ENCODE measurements around the gene MCCC1.

DNA sequence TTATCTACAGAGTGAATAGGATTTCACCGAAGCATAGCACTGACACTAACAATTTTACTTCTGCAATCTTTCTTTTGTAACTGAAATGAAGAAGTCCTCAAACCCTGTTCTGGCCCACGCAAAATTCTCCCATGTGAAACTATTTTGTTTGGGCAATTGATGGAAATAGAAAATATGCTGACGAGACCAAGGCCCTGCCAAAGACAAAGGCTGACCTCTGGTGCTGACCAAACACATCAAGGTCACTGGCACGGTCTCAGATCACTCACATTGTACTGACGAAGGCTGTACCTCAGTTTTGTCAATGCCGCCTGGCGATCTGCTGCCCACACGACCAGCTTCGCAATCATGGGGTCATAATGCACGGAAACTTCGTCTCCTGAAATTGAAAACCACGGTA, 60.5 kb downstream of the MCCC1 start:
- no peak for TF ChIP-seq GABPA (IDR thresholded peaks at IDR 0.05; ENCODE audit: low read depth)
- no peak for TF ChIP-seq EZH2 (IDR thresholded peaks at IDR 0.05; ENCODE audit: borderline replicate concordance, control insufficient read depth, low read depth, low read length)
- TF ChIP-seq, protein P1, sequence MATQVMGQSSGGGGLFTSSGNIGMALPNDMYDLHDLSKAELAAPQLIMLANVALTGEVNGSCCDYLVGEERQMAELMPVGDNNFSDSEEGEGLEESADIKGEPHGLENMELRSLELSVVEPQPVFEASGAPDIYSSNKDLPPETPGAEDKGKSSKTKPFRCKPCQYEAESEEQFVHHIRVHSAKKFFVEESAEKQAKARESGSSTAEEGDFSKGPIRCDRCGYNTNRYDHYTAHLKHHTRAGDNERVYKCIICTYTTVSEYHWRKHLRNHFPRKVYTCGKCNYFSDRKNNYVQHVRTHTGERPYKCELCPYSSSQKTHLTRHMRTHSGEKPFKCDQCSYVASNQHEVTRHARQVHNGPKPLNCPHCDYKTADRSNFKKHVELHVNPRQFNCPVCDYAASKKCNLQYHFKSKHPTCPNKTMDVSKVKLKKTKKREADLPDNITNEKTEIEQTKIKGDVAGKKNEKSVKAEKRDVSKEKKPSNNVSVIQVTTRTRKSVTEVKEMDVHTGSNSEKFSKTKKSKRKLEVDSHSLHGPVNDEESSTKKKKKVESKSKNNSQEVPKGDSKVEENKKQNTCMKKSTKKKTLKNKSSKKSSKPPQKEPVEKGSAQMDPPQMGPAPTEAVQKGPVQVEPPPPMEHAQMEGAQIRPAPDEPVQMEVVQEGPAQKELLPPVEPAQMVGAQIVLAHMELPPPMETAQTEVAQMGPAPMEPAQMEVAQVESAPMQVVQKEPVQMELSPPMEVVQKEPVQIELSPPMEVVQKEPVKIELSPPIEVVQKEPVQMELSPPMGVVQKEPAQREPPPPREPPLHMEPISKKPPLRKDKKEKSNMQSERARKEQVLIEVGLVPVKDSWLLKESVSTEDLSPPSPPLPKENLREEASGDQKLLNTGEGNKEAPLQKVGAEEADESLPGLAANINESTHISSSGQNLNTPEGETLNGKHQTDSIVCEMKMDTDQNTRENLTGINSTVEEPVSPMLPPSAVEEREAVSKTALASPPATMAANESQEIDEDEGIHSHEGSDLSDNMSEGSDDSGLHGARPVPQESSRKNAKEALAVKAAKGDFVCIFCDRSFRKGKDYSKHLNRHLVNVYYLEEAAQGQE (IDR thresholded peaks at IDR 0.05; ENCODE audit: low read depth, low read length), result no peak
- TF ChIP-seq SREBF1 (IDR thresholded peaks at IDR 0.05; ENCODE audit: low read length), result no peak
- TF ChIP-seq, protein P2, sequence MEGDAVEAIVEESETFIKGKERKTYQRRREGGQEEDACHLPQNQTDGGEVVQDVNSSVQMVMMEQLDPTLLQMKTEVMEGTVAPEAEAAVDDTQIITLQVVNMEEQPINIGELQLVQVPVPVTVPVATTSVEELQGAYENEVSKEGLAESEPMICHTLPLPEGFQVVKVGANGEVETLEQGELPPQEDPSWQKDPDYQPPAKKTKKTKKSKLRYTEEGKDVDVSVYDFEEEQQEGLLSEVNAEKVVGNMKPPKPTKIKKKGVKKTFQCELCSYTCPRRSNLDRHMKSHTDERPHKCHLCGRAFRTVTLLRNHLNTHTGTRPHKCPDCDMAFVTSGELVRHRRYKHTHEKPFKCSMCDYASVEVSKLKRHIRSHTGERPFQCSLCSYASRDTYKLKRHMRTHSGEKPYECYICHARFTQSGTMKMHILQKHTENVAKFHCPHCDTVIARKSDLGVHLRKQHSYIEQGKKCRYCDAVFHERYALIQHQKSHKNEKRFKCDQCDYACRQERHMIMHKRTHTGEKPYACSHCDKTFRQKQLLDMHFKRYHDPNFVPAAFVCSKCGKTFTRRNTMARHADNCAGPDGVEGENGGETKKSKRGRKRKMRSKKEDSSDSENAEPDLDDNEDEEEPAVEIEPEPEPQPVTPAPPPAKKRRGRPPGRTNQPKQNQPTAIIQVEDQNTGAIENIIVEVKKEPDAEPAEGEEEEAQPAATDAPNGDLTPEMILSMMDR (IDR thresholded peaks at IDR 0.05 in 2 of 3, conservative IDR thresholded peaks at IDR 0.05 in 1 of 3; ENCODE audit: control insufficient read depth in 2 of 3, extremely low read depth in 1 of 3, insufficient read depth in 1 of 3, low read depth in 3 of 3, low read length in 3 of 3), result no peak
- no peak for TF ChIP-seq PAX5 (IDR thresholded peaks at IDR 0.05; ENCODE audit: borderline replicate concordance, low read depth, low read length)
- TF ChIP-seq NBN (IDR thresholded peaks at IDR 0.05), result no peak
- TF ChIP-seq, protein P3, sequence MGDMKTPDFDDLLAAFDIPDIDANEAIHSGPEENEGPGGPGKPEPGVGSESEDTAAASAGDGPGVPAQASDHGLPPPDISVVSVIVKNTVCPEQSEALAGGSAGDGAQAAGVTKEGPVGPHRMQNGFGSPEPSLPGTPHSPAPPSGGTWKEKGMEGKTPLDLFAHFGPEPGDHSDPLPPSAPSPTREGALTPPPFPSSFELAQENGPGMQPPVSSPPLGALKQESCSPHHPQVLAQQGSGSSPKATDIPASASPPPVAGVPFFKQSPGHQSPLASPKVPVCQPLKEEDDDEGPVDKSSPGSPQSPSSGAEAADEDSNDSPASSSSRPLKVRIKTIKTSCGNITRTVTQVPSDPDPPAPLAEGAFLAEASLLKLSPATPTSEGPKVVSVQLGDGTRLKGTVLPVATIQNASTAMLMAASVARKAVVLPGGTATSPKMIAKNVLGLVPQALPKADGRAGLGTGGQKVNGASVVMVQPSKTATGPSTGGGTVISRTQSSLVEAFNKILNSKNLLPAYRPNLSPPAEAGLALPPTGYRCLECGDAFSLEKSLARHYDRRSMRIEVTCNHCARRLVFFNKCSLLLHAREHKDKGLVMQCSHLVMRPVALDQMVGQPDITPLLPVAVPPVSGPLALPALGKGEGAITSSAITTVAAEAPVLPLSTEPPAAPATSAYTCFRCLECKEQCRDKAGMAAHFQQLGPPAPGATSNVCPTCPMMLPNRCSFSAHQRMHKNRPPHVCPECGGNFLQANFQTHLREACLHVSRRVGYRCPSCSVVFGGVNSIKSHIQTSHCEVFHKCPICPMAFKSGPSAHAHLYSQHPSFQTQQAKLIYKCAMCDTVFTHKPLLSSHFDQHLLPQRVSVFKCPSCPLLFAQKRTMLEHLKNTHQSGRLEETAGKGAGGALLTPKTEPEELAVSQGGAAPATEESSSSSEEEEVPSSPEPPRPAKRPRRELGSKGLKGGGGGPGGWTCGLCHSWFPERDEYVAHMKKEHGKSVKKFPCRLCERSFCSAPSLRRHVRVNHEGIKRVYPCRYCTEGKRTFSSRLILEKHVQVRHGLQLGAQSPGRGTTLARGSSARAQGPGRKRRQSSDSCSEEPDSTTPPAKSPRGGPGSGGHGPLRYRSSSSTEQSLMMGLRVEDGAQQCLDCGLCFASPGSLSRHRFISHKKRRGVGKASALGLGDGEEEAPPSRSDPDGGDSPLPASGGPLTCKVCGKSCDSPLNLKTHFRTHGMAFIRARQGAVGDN (IDR thresholded peaks at IDR 0.05), result no peak
- TF ChIP-seq, protein P4, sequence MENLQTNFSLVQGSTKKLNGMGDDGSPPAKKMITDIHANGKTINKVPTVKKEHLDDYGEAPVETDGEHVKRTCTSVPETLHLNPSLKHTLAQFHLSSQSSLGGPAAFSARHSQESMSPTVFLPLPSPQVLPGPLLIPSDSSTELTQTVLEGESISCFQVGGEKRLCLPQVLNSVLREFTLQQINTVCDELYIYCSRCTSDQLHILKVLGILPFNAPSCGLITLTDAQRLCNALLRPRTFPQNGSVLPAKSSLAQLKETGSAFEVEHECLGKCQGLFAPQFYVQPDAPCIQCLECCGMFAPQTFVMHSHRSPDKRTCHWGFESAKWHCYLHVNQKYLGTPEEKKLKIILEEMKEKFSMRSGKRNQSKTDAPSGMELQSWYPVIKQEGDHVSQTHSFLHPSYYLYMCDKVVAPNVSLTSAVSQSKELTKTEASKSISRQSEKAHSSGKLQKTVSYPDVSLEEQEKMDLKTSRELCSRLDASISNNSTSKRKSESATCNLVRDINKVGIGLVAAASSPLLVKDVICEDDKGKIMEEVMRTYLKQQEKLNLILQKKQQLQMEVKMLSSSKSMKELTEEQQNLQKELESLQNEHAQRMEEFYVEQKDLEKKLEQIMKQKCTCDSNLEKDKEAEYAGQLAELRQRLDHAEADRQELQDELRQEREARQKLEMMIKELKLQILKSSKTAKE (IDR thresholded peaks at IDR 0.05; ENCODE audit: low read depth, poor library complexity, severe bottlenecking), result no peak

Data from GM12878 (cell line).